NCI-H345 (cell line): Measurements from ENCODE around the gene PDZK1.
"Not testable (repeated sequence)": the region's sequence is repeated elsewhere in the genome, so short reads cannot be mapped to it uniquely, and the experiment has no call there.

Experiments used
- DNase-seq: peaks from one replicate; lab custom pipeline; 2025; lab: John Stamatoyannopoulos, UW

The PDZK1 gene

GRCh38 chr1:145710291-145711027 lies 3.3 kb upstream of the PDZK1 start:
- DNase-seq = no peak

- DNase-seq = no peak
Measured at GRCh38 chr1:145708063-145708462, 895 bp upstream of the PDZK1 start.

- no peak for DNase-seq
Measured at GRCh38 chr1:145706086-145706664, 993 bp downstream of the PDZK1 start.

GRCh38 chr1:145705622-145706021 lies 1.5 kb downstream of the PDZK1 start:
- DNase-seq = no peak

- DNase-seq = no peak
Measured at GRCh38 chr1:145702826-145703225, 4.3 kb downstream of the PDZK1 start.

GRCh38 chr1:145702052-145702451 lies 5.1 kb downstream of the PDZK1 start:
- no peak for DNase-seq

- DNase-seq = no peak
Measured at GRCh38 chr1:145701306-145701862, 5.8 kb downstream of the PDZK1 start.

- no peak for DNase-seq
Measured at GRCh38 chr1:145696630-145696960, 10.6 kb downstream of the PDZK1 start.

- no peak for DNase-seq
Measured at GRCh38 chr1:145695821-145696629, 11.1 kb downstream of the PDZK1 start.

- DNase-seq = no peak
Measured at GRCh38 chr1:145692785-145693443, 14.3 kb downstream of the PDZK1 start.

- DNase-seq = no peak
Measured at GRCh38 chr1:145690587-145691558, 16.3 kb downstream of the PDZK1 start.

GRCh38 chr1:145689922-145690321 lies 17.2 kb downstream of the PDZK1 start:
- no peak for DNase-seq

- DNase-seq = no peak
Measured at GRCh38 chr1:145688924-145689323, 18.2 kb downstream of the PDZK1 start.

GRCh38 chr1:145688328-145688727 lies 18.8 kb downstream of the PDZK1 start:
- DNase-seq = no peak

GRCh38 chr1:145686078-145686477 lies 21.1 kb downstream of the PDZK1 start:
- DNase-seq = not testable (repeated sequence)

- DNase-seq = not testable (repeated sequence)
Measured at GRCh38 chr1:145684858-145685257, 22.3 kb downstream of the PDZK1 start.

GRCh38 chr1:145673217-145673616 lies 34.0 kb downstream of the PDZK1 start:
- not testable (repeated sequence) for DNase-seq

- not testable (repeated sequence) for DNase-seq
Measured at GRCh38 chr1:145670995-145671745, 36.0 kb downstream of the PDZK1 start.

GRCh38 chr1:145665015-145665414 lies 42.2 kb downstream of the PDZK1 start:
- DNase-seq = not testable (repeated sequence)

- peak; percentile 92 for DNase-seq
Measured at GRCh38 chr1:145662502-145662901, 44.7 kb downstream of the PDZK1 start.
